Activated CD8-positive, alpha-beta memory T cell treated with anti-CD3 and anti-CD28 coated beads, Interleukin-2, amount 50 U/mL, for 24 hours (primary cell): ENCODE results near the gene PCSK9.
"Not testable (repeated sequence)": the region's sequence is repeated elsewhere in the genome, so short reads cannot be mapped to it uniquely, and the experiment has no call there.

ENCODE experiments used
- DNase-seq: peaks from one replicate; pipeline ENCODE4 v3.0.0-alpha.2; 2020; ENCODE audit errors: extremely low read depth

Gene PCSK9

DNA sequence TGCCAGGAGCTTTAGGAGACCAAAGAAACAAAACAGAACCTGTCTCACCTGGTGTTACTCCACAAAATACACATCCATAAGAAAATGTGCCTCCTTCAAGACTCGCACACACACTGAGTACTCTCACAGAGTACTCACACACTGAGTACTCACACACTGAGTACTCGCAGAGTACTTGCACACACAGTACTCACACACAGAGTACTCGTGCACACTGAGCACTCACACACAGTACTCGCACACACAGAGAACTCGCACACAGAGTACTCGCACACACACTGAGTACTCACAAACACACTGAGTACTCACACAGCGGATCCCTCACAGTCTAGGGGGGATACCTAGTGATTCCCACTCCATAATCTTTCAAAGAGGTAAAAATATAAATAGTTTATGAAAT lies 40.3 kb downstream of the PCSK9 start:
- no peak for DNase-seq

DNA sequence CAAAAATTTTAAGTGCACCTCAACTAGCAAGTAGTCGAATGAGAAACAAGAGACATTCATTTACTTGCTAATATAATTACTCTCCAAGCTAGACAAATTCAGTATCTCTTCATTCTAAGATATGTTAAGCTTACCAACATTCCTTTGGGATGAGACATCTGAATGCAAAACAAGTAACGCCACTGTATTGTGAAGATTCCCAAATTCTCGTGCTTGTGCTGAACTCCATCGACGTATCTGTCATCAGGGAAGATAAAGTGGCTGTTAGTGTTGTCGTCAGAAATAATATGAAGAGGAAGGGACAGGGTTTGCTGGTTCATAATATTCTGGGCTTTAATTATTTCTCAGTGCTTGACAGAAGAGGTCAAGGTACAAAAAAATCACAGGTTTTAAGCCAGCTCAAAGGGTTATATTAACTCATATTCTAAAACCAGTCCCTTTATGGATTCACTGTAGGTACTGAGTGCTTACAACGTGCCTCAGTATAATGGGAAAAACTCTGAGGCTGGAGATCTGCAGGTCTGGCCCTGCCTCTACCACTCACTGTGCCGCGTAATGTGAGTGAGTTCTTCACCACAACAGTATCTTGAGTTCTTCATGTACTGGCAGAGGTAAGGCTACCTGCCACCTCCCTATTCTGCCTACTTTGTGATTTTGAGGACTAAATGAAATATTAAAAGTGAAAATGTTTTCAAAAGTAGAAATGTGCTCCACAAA lies 42.0 kb downstream of the PCSK9 start:
- no peak for DNase-seq

GRCh38 chr1:55081905-55082296 lies 42.6 kb downstream of the PCSK9 start:
- DNase-seq, result no peak

DNA sequence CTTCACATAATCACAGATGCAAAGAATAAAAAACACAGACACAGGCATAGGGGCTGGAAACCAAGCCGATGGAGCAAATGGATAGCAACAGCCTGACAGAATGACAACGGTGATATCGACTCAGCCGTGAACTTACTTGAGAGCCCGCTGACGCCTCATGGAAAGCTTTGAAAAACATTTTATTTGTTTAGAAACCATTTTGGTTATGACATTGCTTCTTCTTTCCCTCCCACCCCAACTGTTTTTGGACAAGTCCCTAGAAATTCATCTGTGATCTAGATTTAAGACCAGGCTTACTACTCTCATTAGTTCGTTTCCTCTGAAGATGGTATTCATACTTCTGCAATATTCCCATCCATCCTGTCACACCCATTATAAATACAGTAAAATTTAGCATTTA lies 44.9 kb downstream of the PCSK9 start:
- no peak for DNase-seq

- no peak for DNase-seq
Measured at GRCh38 chr1:55087439-55087838, 48.1 kb downstream of the PCSK9 start.

- no peak for DNase-seq
Measured at GRCh38 chr1:55088413-55088812, 49.1 kb downstream of the PCSK9 start.

- no peak for DNase-seq
Measured at GRCh38 chr1:55089683-55090082, 50.3 kb downstream of the PCSK9 start.

DNA sequence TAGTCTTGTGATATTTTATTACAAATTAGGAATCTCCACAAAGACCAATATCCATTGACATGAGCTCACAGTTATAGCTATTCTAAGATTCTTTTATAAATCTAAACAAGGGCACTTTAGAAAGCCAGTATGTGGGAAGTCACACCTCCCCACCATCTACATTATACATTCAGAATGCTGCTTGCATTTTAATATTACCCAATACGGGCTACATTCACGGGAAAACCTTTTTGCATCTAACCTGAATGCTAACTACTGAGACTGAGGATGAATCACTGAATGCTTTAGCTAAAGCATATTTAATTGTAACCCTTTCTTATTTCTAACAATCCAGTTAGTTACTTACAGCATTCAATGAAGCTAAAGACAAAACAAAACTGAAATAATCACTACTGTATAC lies 53.1 kb downstream of the PCSK9 start:
- no peak for DNase-seq

DNA sequence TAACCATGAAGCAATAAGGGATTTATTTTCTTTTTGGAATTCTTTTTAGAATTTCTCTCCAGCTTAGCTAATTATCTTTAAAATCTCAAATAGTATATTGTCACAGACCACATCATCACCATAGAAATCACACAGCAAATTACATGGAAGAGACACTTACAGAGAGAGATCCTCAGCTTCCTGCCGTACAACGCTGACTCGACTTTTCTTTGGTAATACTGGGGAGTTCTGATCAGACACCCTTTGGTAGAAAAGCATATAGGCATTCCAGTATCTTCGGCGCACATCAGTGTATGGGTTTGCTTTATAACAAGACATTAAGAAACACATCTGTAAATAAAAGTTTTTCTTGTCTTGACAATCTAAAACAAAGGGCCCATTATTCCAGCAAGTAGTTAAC lies 55.7 kb downstream of the PCSK9 start:
- DNase-seq, result no peak

GRCh38 chr1:55103891-55104290 lies 64.5 kb downstream of the PCSK9 start:
- no peak for DNase-seq

DNA sequence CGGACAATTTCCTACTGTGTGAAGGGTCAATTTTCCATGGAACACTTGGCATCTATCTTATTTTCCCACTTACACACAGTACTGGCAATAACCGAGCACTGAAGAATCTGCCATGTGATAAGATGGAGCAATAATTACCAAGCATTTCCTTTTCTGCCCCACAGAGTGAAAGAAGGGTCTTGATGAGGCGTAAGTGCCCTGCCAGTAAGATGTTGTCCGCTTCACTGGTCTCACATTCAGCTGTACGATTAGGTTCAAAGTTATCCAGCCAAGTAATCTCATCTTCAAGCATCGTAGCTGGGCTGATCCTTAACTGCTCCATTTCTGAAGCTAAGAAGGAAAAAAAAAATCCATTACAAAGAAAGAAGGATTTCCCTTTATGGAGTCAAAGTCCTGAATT lies 67.8 kb downstream of the PCSK9 start:
- DNase-seq, result no peak

GRCh38 chr1:55109005-55109404 lies 69.7 kb downstream of the PCSK9 start:
- DNase-seq, result not testable (repeated sequence)
